RWPE2 (cell line): ENCODE data around the gene SUSD1.

ENCODE experiments used
- ATAC-seq: fragments of 200-7000 bp; cut with Tn5 transposase; 3 replicates; pipeline ENCODE4 v1.9.1; 2021; ENCODE audit warnings: low read depth
- DNase-seq: peaks from one replicate; pipeline ENCODE4 v3.0.0-alpha.2; 2020; ENCODE audit warnings: low spot score
- H3K27ac ChIP-seq: fragments of 450-650 bp; 2 replicates; pipeline ENCODE4 v1.5.1; 2017; ENCODE audit warnings: mild to moderate bottlenecking; ENCODE audit not compliant: poor library complexity, severe bottlenecking
- H3K27me3 ChIP-seq: fragments of 250-450 bp; sonication (Bioruptor Pico); 2 replicates; pipeline ENCODE4 v1.5.1; 2021; ENCODE audit warnings: mild to moderate bottlenecking, moderate library complexity; ENCODE audit not compliant: insufficient read depth, poor library complexity, severe bottlenecking
- H3K36me3 ChIP-seq: fragments of 250-450 bp; sonication (Bioruptor Pico); 2 replicates; pipeline ENCODE4 v1.5.1; 2020; ENCODE audit warnings: low read depth, mild to moderate bottlenecking, moderate library complexity
- H3K4me1 ChIP-seq: fragments of 250-450 bp; sonication (Bioruptor Pico); 2 replicates; pipeline ENCODE4 v1.5.1; 2021; ENCODE audit warnings: mild to moderate bottlenecking, moderate library complexity; ENCODE audit not compliant: insufficient read depth, poor library complexity, severe bottlenecking
- H3K4me3 ChIP-seq: fragments of 250-450 bp; sonication (Bioruptor Pico); 2 replicates; pipeline ENCODE4 v1.5.1; 2021; ENCODE audit warnings: mild to moderate bottlenecking, moderate library complexity; ENCODE audit not compliant: severe bottlenecking
- H3K9me3 ChIP-seq: fragments of 250-450 bp; sonication (Bioruptor Pico); 2 replicates; pipeline ENCODE4 v1.5.1; 2021; ENCODE audit warnings: mild to moderate bottlenecking, moderate library complexity; ENCODE audit not compliant: severe bottlenecking
- TF ChIP-seq, protein P1 (sequence below): fragments of 450-650 bp; IDR thresholded peaks from one replicate; pipeline ENCODE4 v1.5.1; 2017; ENCODE audit warnings: mild to moderate bottlenecking, moderate library complexity; ENCODE audit not compliant: poor library complexity, severe bottlenecking

Gene SUSD1

DNA sequence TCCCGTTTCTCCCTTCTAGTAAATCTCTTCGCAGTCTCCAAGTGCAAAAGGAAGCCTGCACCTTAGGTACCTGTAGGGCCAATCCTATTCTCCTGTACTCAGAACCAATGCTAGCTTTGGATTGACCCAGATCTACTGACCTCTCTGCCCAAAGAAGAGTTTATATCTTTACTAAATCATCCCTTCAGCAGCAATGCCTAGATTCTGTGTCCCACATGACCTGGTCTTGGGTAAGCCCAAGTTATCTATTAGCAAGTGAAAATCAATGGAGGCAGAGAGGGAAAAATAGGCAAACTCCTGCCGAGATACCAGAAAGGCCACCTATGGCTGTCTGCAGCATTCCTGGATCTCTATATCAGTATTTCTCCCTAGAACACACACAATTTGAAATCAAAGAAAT lies 60.0 kb downstream of the SUSD1 start:
- H3K4me3 ChIP-seq = no peak overlapping the region
- no peak overlapping the region for H3K27ac ChIP-seq
- peaks cover 30% of the 10 kb centered on the region for H3K4me1 ChIP-seq
- no peak for DNase-seq
- ATAC-seq = no peak
- no peaks in the 10 kb centered on the region for H3K9me3 ChIP-seq
- TF ChIP-seq, protein P1, sequence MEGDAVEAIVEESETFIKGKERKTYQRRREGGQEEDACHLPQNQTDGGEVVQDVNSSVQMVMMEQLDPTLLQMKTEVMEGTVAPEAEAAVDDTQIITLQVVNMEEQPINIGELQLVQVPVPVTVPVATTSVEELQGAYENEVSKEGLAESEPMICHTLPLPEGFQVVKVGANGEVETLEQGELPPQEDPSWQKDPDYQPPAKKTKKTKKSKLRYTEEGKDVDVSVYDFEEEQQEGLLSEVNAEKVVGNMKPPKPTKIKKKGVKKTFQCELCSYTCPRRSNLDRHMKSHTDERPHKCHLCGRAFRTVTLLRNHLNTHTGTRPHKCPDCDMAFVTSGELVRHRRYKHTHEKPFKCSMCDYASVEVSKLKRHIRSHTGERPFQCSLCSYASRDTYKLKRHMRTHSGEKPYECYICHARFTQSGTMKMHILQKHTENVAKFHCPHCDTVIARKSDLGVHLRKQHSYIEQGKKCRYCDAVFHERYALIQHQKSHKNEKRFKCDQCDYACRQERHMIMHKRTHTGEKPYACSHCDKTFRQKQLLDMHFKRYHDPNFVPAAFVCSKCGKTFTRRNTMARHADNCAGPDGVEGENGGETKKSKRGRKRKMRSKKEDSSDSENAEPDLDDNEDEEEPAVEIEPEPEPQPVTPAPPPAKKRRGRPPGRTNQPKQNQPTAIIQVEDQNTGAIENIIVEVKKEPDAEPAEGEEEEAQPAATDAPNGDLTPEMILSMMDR = no peak
- H3K36me3 ChIP-seq = no peaks in the 10 kb centered on the region
- H3K27me3 ChIP-seq = no peaks in the 10 kb centered on the region

DNA sequence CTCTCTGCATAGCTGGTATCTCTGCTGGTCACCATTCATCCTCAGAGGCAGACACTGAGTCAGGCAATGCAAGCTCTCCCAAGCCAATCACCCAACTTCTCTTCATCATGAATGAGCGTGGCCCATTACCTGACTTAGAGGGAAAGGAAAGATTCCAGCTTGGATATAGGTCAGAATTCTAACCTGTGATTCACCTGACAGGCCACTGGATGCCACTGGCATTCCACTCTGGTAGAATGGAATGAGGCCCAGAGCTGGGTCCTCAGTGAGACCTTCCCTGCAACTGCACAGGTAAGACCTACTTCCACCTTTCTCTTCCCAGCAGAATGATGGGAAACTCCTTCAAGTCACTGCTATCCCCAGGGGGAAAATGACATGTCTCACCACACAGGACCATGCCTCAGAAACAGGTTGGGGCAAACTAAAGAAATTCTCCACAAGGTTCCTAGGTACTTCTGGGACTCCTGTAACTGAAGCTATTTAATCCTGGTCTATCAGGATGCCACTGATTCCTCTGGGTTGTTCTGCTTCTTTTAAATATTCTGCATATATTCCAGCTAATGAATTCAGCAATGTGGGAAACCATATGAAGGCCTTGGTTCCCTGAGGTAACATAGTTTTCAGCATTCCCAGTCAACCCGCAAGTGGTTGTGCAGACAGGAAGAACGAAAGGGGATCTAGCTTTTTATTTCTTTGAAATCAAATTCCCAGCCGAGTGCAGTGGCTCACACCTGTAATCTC lies 62.0 kb downstream of the SUSD1 start:
- TF ChIP-seq, protein P1 = peak; percentile 94
- Histone ChIP-seq H3K27ac (peak overlapping the region; percentile 83), H3K4me1 (peaks cover 30% of the 10 kb centered on the region), H3K4me3 (no peak overlapping the region), H3K9me3 (no peaks in the 10 kb centered on the region), H3K27me3 (no peaks in the 10 kb centered on the region), H3K36me3 (no peaks in the 10 kb centered on the region)
- ATAC-seq (peak; percentile 89), DNase-seq (peak; percentile 55)

DNA sequence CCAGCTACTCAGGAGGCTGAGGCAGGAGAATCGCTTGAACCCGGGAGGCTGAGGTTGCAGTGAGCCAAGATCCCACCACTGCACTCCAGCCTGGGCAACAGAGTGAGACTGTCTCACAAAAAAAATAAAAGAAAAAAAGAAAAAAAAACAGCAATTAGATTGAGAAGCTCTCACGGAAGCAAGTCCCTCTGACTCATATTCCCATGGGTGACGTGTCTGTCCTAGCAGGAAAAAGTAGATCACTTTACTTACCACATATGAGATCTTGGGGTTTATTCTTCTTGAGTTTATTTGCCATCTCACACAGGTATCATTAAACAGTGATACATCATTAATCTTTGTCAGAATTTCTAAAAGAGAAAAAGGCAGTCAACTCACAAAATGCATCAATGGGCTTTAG lies 62.6 kb downstream of the SUSD1 start:
- Histone ChIP-seq H3K27me3 (no peaks in the 10 kb centered on the region), H3K27ac (peak overlapping the region; percentile 83), H3K9me3 (no peaks in the 10 kb centered on the region), H3K4me3 (no peak overlapping the region), H3K36me3 (no peaks in the 10 kb centered on the region), H3K4me1 (peaks cover 30% of the 10 kb centered on the region)
- TF ChIP-seq, protein P1 = no peak
- DNase-seq (no peak), ATAC-seq (peak; percentile 74)

DNA sequence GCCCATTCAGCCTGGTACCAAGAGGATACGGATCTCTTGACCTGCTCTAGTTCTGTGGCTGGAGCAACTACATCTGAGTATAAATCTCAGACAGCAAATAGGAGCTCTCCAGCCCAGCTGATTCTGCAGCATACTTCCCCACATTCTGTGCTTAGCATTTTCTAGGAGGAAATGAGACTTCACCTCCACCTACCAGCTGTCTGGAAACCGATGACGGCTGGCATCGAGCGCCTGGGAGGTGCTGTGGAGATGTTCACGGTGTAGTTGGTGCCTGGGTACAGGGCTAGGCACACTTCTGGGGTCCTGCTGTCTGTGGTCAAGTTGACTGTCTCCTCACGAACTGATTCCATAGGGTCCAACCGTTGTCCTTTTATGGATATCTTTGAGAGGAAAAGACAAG lies 63.6 kb downstream of the SUSD1 start:
- TF ChIP-seq, protein P1 = no peak
- DNase-seq (no peak), ATAC-seq (no peak)
- Histone ChIP-seq H3K4me1 (peaks cover 30% of the 10 kb centered on the region), H3K4me3 (no peak overlapping the region), H3K27me3 (no peaks in the 10 kb centered on the region), H3K9me3 (no peaks in the 10 kb centered on the region), H3K27ac (peak overlapping the region; percentile 83), H3K36me3 (no peaks in the 10 kb centered on the region)

- Histone ChIP-seq H3K27ac (peak overlapping the region; percentile 83), H3K9me3 (no peaks in the 10 kb centered on the region), H3K4me1 (peaks cover 30% of the 10 kb centered on the region), H3K27me3 (no peaks in the 10 kb centered on the region), H3K4me3 (no peak overlapping the region), H3K36me3 (no peaks in the 10 kb centered on the region)
- DNase-seq (no peak), ATAC-seq (no peak)
- TF ChIP-seq, protein P1 = no peak
Measured at GRCh38 chr9:112110777-112111113, 64.4 kb downstream of the SUSD1 start.
